Loucy (cell line): ENCODE measurements around the gene POLR3GL.

Experiments
- H2AFZ ChIP-seq: fragments of 200-600 bp; sonication (generic); 2 replicates; pipeline ENCODE4 v1.6.0; 2016; ENCODE audit warnings: antibody characterized with exemption, mild to moderate bottlenecking, low read length, moderate library complexity
- H3F3A ChIP-seq: fragments of 200-600 bp; 2 replicates; pipeline ENCODE4 v1.6.0; 2016; ENCODE audit warnings: antibody characterized with exemption, low read depth, mild to moderate bottlenecking
- H3K27me3 ChIP-seq: fragments of 200-600 bp; sonication (generic); 2 replicates; pipeline ENCODE4 v1.6.1; 2014; ENCODE audit warnings: low read length, mild to moderate bottlenecking; ENCODE audit not compliant: insufficient read depth, poor library complexity, severe bottlenecking
- H3K36me3 ChIP-seq: fragments of 200-600 bp; sonication (generic); 2 replicates; pipeline ENCODE4 v1.6.1; 2016; ENCODE audit warnings: low read length; ENCODE audit not compliant: insufficient read depth
- H3K4me1 ChIP-seq: fragments of 200-600 bp; sonication (generic); 2 replicates; pipeline ENCODE4 v1.5.1; 2014; ENCODE audit warnings: low read length, mild to moderate bottlenecking; ENCODE audit not compliant: insufficient read depth, poor library complexity, severe bottlenecking
- H3K4me2 ChIP-seq: fragments of 200-600 bp; sonication (generic); 2 replicates; pipeline ENCODE4 v1.6.0; 2014; ENCODE audit warnings: antibody characterized with exemption, low read length, low read depth, mild to moderate bottlenecking; ENCODE audit not compliant: poor library complexity, severe bottlenecking
- H3K4me3 ChIP-seq: fragments of 200-600 bp; sonication (generic); 2 replicates; pipeline ENCODE4 v1.5.1; 2014; ENCODE audit warnings: low read length, mild to moderate bottlenecking, mixed read lengths; ENCODE audit not compliant: poor library complexity, severe bottlenecking
- H3K79me2 ChIP-seq: fragments of 200-600 bp; sonication (generic); 2 replicates; pipeline ENCODE4 v1.6.1; 2014; ENCODE audit warnings: low read length; ENCODE audit not compliant: insufficient read depth
- H3K9ac ChIP-seq: fragments of 200-600 bp; sonication (generic); 2 replicates; pipeline ENCODE4 v1.6.0; 2014; ENCODE audit warnings: mild to moderate bottlenecking, low read depth, low read length, moderate library complexity; ENCODE audit not compliant: poor library complexity, severe bottlenecking
- H3K9me2 ChIP-seq: fragments of 200-600 bp; sonication (generic); replicated peaks from 2 replicates; pipeline ENCODE4 v1.6.1; 2016; ENCODE audit warnings: low read depth, low read length, mixed read lengths
- H3K9me3 ChIP-seq: fragments of 200-600 bp; sonication (generic); 2 replicates; pipeline ENCODE4 v1.6.1; 2014; ENCODE audit warnings: mild to moderate bottlenecking, antibody characterized with exemption, low read length, low read depth; ENCODE audit not compliant: insufficient read depth
- H4K20me1 ChIP-seq: fragments of 200-600 bp; sonication (generic); 2 replicates; pipeline ENCODE4 v1.6.0; 2014; ENCODE audit warnings: antibody characterized with exemption, low read length, mild to moderate bottlenecking; ENCODE audit not compliant: insufficient read depth, poor library complexity, severe bottlenecking
- EZH2phosphoT487 ChIP-seq: fragments of 200-600 bp; IDR thresholded peaks from 2 replicates; pipeline ENCODE4 v1.6.1; 2018; ENCODE audit warnings: antibody characterized with exemption, mild to moderate bottlenecking, moderate library complexity, borderline replicate concordance
- TF ChIP-seq, protein P1 (sequence below): fragments of 200-600 bp; sonication (generic); conservative IDR thresholded peaks from 2 replicates; pipeline ENCODE4 v1.5.1; 2014; ENCODE audit warnings: mild to moderate bottlenecking, antibody characterized with exemption, low read length

The POLR3GL gene

DNA sequence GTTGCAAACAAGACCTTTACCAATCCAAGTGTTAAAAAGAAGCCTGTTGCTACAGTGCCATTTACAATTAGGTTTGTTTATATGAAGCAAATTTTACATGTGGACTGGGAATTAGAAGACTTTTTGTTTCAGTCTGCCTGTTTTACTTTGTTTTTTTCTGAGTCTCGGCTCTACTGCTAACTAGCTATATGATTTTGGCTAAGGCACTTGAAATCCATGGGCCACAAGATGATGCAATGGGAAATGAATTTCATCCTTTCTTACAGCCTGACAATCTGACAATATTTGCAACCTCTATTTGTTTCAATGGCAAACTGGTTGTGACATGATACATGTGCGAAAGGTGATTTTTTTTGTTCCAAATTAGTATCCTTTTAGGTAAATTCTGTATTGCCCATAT is 42.2 kb upstream of the POLR3GL start:
- H2AFZ ChIP-seq: no peak overlapping the region
- peaks cover 23% of the 10 kb centered on the region for H3K4me1 ChIP-seq
- no peaks in the 10 kb centered on the region for H3K27me3 ChIP-seq
- H3F3A ChIP-seq: 0 out of 2 replicates have a peak, but pooled peaks cover 9% of the 10 kb centered on the region
- H3K4me2 ChIP-seq: no peak overlapping the region
- H3K9me3 ChIP-seq: no peaks in the 10 kb centered on the region
- TF ChIP-seq, protein P1, sequence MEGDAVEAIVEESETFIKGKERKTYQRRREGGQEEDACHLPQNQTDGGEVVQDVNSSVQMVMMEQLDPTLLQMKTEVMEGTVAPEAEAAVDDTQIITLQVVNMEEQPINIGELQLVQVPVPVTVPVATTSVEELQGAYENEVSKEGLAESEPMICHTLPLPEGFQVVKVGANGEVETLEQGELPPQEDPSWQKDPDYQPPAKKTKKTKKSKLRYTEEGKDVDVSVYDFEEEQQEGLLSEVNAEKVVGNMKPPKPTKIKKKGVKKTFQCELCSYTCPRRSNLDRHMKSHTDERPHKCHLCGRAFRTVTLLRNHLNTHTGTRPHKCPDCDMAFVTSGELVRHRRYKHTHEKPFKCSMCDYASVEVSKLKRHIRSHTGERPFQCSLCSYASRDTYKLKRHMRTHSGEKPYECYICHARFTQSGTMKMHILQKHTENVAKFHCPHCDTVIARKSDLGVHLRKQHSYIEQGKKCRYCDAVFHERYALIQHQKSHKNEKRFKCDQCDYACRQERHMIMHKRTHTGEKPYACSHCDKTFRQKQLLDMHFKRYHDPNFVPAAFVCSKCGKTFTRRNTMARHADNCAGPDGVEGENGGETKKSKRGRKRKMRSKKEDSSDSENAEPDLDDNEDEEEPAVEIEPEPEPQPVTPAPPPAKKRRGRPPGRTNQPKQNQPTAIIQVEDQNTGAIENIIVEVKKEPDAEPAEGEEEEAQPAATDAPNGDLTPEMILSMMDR: no peak
- no peak for TF ChIP-seq EZH2phosphoT487
- peaks cover 6% of the 10 kb centered on the region; the same call in 1 of the 2 replicates for H3K36me3 ChIP-seq
- no peaks in the 10 kb centered on the region for H3K9me2 ChIP-seq
- H3K79me2 ChIP-seq: peaks cover 29% of the 10 kb centered on the region
- no peak overlapping the region for H3K4me3 ChIP-seq
- peaks cover 14% of the 10 kb centered on the region for H4K20me1 ChIP-seq
- no peak overlapping the region for H3K9ac ChIP-seq

GRCh38 chr1:145926686-145927062 is 37.8 kb upstream of the POLR3GL start:
- H3K4me2 ChIP-seq: peak overlapping the region; percentile 94
- H3K9me2 ChIP-seq: no peaks in the 10 kb centered on the region

DNA sequence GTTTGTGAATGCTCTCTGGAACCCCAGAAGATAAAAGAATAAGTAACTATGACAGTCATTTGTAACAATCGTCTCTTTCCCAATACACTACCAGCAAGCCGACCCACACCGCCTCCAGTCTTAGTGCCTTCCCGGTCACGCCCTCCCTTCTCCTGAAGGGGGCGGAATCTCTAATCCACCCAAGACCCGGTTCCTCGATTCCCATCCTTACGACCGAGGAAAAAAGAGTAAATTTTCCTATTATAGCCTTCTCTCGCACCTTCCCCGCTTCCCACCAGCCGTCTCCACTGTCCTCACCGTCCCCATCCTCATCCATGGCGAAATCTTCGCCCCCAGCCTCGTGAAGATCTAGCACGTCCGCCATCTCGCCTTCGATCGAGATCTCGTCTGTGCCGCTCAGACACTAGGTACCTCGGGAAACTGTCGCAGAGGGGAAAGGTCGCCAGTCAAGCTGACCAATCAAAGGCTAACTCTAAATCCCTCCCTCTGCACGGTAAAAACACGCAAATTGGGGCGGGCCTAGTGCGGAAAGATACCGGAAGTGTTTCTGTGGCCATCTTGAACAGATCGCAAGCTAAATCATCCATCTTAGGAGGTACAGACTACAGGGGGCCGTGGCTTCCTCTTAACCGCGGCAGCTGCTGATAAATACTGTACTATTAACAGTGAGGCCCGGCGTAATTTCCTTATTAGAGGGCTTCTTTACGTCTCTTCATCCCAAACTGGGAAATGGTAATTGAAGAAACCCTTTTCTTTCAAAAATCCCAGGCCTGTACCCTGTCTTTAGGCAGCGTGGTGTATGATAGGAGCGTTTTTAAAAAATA is 37.2 kb upstream of the POLR3GL start, which contains the start of gene RBM8A:
Gene RBM8A (minus strand): TSS at position 422 of the 824 bp plus-strand sequence. CDS start 58 bp downstream, at position 364.
- peaks cover 6% of the 10 kb centered on the region; the same call in 1 of the 2 replicates for H3K36me3 ChIP-seq
- H3K9me2 ChIP-seq: no peaks in the 10 kb centered on the region
- peak within 1 kb of the TSS; percentile 94 for H3K4me2 ChIP-seq
- H3K4me1 ChIP-seq: peaks cover 18% of the 10 kb centered on the region
- H3F3A ChIP-seq: 0 out of 2 replicates have a peak, but pooled peaks cover 4% of the 10 kb centered on the region
- peak within 1 kb of the TSS; percentile 99 for H3K4me3 ChIP-seq
- no peak for TF ChIP-seq EZH2phosphoT487
- TF ChIP-seq, protein P1: peak; percentile 76
- peak within 1 kb of the TSS; percentile 73 for H2AFZ ChIP-seq
- H4K20me1 ChIP-seq: peaks cover 14% of the 10 kb centered on the region
- H3K27me3 ChIP-seq: no peaks in the 10 kb centered on the region
- no peaks in the 10 kb centered on the region for H3K9me3 ChIP-seq
- H3K79me2 ChIP-seq: peaks cover 31% of the 10 kb centered on the region
- peak within 1 kb of the TSS; percentile 100 for H3K9ac ChIP-seq

More at GRCh38 chr1:145926686-145927062, 37.8 kb upstream of the POLR3GL start:
- no peak for TF ChIP-seq EZH2phosphoT487
- TF ChIP-seq, protein P1: no peak
- no peak overlapping the region for H2AFZ ChIP-seq
- no peaks in the 10 kb centered on the region for H3K27me3 ChIP-seq
- peak overlapping the region; percentile 99 for H3K4me3 ChIP-seq
- no peaks in the 10 kb centered on the region for H3K9me3 ChIP-seq
- H3K36me3 ChIP-seq: peaks cover 6% of the 10 kb centered on the region; the same call in 1 of the 2 replicates
- peaks cover 18% of the 10 kb centered on the region for H3K4me1 ChIP-seq
- H3K9ac ChIP-seq: peak overlapping the region; percentile 100
- 0 out of 2 replicates have a peak, but pooled peaks cover 5% of the 10 kb centered on the region for H3F3A ChIP-seq
- peaks cover 14% of the 10 kb centered on the region for H4K20me1 ChIP-seq
- H3K79me2 ChIP-seq: peaks cover 31% of the 10 kb centered on the region
